HFF-Myc (cell line): ENCODE measurements around the gene CORO2B.

ENCODE experiments used
- DNase-seq: peaks from one replicate; pipeline ENCODE4 v3.0.0-alpha.2; 2011; ENCODE audit warnings: low read depth; ENCODE audit errors: extremely low read depth
- H3K4me3 ChIP-seq: replicated peaks from 2 replicates; pipeline ENCODE4 v1.5.1; 2011; ENCODE audit warnings: low read depth, mild to moderate bottlenecking, control low read depth, low read length
- TF ChIP-seq, protein P1 (sequence below): IDR thresholded peaks from 2 replicates; pipeline ENCODE4 v1.5.1; 2012; ENCODE audit warnings: mild to moderate bottlenecking, low read depth, low read length, control low read depth; ENCODE audit errors: missing control alignments

The CORO2B gene, protein sequence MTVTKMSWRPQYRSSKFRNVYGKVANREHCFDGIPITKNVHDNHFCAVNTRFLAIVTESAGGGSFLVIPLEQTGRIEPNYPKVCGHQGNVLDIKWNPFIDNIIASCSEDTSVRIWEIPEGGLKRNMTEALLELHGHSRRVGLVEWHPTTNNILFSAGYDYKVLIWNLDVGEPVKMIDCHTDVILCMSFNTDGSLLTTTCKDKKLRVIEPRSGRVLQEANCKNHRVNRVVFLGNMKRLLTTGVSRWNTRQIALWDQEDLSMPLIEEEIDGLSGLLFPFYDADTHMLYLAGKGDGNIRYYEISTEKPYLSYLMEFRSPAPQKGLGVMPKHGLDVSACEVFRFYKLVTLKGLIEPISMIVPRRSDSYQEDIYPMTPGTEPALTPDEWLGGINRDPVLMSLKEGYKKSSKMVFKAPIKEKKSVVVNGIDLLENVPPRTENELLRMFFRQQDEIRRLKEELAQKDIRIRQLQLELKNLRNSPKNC

DNA sequence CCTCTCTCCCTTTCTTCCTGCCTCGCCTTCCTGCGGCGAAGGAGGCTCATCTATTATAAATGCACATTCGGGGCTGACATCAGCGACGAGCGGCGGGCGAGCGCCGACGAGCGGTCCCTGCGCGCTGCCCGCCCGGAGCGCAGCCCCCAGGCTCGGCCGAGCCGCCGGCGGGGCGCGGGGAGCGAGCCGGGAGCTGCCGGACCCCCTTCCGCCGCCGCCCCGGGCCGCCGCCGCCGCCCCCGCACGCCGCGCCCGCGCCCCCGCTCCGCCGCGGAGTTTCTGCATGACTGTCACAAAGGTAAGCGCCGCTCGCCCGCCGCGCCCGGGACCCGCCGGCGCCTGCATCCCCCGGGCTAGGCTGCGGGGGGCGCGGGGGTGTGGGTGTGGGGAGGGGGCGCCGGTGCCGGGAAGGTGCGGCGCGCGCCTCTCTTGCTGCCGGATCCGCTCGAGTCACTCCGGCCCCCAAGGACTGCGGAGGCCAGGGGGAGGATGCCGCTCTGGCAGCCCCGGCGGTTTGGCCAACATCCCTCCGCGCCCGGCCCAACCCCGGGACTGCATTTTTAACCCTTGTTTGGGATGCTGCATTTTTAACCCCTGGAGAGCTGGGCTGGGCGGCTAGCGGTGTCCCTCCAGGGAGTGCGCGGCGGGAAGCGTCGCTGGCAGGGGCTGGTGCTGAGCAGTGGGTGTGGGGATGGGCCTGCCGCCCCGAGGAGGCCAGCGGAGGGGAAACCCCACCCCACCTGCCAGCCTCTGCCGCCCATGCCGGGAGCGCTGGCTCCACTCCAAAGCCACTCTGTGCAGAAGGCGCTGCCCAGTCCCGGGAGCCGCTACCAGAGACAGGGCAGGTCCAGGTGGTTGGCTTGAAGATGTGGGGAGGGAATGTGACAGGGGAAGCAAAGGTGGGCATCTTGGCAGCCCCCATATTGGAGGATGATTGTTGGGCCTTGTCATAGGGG, at the start of gene CORO2B:
CORO2B (plus strand) TSS at position 14 of the 956 bp plus-strand sequence; CDS start at position 284, 270 bp downstream.
- DNase-seq = no peak
- peak within 1 kb of the TSS; percentile 42 for H3K4me3 ChIP-seq
- TF ChIP-seq, protein P1, sequence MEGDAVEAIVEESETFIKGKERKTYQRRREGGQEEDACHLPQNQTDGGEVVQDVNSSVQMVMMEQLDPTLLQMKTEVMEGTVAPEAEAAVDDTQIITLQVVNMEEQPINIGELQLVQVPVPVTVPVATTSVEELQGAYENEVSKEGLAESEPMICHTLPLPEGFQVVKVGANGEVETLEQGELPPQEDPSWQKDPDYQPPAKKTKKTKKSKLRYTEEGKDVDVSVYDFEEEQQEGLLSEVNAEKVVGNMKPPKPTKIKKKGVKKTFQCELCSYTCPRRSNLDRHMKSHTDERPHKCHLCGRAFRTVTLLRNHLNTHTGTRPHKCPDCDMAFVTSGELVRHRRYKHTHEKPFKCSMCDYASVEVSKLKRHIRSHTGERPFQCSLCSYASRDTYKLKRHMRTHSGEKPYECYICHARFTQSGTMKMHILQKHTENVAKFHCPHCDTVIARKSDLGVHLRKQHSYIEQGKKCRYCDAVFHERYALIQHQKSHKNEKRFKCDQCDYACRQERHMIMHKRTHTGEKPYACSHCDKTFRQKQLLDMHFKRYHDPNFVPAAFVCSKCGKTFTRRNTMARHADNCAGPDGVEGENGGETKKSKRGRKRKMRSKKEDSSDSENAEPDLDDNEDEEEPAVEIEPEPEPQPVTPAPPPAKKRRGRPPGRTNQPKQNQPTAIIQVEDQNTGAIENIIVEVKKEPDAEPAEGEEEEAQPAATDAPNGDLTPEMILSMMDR = no peak

DNA sequence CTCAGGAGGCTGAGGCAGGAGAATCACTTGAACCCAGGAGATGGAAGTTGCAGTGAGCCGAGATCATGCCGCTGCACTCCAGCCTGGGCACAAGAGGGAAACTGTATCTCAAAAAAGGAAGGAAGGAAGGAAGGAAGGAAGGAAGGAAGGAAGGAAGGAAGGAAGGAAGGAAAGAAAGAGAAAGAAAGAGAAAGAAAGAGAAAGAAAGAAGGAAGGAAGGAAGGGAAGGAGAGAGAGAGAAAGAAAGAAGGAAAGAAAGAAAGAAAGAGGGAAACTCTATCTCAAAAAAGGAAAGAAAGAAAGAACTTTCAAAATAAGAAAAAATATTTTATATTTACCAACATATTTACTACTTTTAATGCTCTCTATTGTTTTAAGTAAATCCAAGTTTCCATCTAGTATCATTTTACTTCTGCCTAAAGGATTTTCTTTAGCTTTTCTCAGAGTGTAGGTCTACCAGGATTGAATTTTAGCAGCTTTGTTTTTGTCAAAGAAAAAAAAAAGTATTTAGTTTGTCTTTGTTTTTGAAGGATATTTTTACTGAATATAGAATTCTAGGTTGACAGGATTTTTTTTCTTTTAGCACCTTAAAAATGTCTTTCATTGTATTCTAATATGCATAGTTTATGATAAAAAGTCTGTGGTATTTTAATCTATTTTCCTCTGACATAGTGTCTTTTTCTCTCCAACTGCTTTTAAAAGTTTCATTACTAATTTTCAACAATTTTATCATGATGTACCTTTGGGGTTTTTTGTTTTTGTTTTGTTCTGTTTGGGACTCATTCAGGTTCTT, 47.2 kb upstream of the CORO2B start:
- TF ChIP-seq, protein P1 = no peak
- no peak overlapping the region for H3K4me3 ChIP-seq
- DNase-seq = no peak

GRCh38 chr15:68536331-68537095, 42.3 kb upstream of the CORO2B start:
- TF ChIP-seq, protein P1 = no peak
- no peak overlapping the region for H3K4me3 ChIP-seq
- no peak for DNase-seq

GRCh38 chr15:68537097-68537496, 41.7 kb upstream of the CORO2B start:
- DNase-seq = no peak
- no peak overlapping the region for H3K4me3 ChIP-seq
- TF ChIP-seq, protein P1 = no peak

- H3K4me3 ChIP-seq = no peak overlapping the region
- DNase-seq = no peak
- TF ChIP-seq, protein P1 = no peak
These were observed 41.3 kb upstream of the CORO2B start for GRCh38 chr15:68537506-68537905.
